GM18867 (cell line): Measurements from ENCODE around the gene CBFB.
A peak's percentile ranks its signal among the peaks of the same experiment; 100 is the strongest.

Experiments used
- ATAC-seq: cut with Tn5 transposase; IDR thresholded peaks from one replicate; pipeline ENCODE4 v1.9.1; 2021; ENCODE audit warnings: mild to moderate bottlenecking, moderate library complexity; ENCODE audit not compliant: unreplicated experiment

Gene CBFB

GRCh38 chr16:67016681-67017420 is 12.1 kb upstream of the CBFB start:
- ATAC-seq, result no peak

GRCh38 chr16:67017421-67017750 is 11.6 kb upstream of the CBFB start:
- ATAC-seq, result no peak

GRCh38 chr16:67017810-67018488 is 11.0 kb upstream of the CBFB start:
- peak; percentile 83 for ATAC-seq

DNA sequence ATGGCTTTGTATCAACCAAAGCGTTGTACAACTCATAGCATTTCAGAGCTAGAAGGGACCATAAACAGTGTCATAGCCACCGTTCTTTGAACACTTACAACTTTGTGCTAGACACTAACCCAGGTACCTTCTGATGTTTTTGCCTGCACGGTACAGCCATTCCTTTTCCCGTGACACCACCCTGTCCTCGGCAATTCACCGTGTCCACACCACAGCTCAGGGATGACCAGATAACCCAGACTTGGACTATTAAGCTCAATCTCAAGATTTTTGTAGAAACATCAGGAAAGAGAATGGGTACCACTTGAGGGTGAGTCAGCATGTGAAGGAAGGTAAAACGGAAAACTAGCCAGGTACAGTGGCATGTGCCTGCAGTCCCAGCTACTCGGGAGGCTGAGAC is 9.8 kb upstream of the CBFB start:
- no peak for ATAC-seq

GRCh38 chr16:67021321-67021720 is 7.6 kb upstream of the CBFB start:
- no peak for ATAC-seq

DNA sequence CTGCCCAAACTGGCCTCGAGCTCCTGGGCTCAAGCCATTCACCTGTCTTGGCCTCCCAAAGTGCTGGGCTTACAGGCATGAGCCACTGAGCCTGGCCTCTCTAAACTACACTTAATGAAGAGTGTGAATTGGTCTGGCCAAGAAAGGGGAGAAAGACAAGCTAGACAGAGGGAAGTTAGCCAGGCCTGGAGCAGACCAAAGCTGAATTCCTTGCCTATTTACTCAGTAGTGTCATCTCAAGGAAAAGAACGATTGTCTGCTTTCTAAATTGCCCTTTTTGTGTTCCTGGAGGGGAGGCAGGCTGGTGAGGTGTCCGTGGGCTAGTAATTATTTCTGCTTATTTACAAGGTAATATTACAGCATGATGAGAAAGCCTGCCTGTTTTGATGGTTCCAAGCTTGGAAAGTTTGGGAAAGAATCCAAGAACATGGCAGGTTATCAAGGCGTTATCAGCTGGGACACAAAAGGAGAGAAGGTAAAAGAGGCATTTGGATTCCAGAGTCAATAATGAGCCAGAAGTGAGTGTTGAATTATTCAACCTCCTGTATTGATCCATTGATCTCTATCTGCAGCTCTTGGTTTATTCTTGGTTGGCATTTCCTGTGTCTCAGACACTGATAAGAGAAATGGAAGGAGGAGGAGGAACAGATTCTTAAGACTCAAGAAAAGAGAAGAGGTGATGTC is 6.3 kb upstream of the CBFB start:
- no peak for ATAC-seq

- ATAC-seq, result no peak
These were observed 5.3 kb upstream of the CBFB start for GRCh38 chr16:67023689-67024088.

- no peak for ATAC-seq
These were observed 4.4 kb upstream of the CBFB start for GRCh38 chr16:67024384-67025209.

DNA sequence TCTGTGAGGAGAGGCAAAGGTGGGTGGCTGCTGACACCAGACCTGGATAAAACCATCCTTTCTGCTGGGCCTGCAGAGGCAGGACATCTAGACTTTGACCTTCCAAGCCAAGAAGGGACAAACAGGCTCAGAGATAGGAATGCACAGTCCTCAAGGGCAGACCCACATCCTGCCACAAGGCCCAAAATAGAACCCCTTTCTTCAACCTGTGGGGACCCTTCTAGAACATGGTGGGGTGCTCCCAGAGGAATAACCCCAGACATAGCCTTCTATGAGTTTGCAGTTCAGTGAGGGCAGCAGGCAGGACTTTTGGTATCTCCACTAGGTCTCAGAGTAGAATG is 3.8 kb upstream of the CBFB start:
- ATAC-seq, result no peak

DNA sequence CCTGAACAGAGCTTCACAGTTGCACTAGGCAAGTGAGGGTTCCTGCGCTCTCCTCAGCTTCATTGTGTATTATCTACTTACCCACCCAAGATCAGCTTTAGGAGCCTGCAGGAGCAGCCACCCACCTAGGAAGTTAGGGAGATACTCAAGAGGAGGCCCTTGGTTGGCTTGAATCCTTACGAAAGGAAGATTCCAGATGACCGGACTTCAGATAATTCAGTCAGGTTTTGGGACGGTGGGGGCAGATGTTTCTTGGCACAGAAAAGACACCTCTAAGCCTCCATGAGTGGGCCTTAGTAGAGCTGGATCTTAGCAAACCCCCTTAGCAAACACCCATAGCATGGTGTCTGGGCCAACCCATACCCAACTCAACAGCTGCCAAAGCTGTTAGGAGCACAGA is 2.4 kb upstream of the CBFB start:
- no peak for ATAC-seq

DNA sequence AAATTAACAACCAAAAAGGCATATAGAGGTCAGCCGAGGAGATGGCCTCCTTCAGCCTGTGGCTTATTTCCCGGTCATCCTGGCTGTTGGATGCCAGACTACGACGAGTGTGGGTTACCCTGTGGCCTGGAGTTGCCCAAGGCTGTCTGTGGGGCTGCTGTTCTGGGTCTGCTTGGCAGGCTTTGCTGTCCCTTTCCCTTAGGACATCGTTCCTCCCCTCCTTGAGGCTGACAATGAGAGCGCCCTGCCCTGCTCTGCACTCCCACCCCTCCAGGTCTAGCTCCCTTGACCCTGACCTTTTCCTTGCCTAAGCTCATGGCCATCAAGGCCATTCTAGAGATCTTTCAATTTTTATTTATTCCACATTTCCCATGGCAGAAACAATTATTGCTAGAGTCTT is 1.9 kb upstream of the CBFB start:
- ATAC-seq, result no peak

DNA sequence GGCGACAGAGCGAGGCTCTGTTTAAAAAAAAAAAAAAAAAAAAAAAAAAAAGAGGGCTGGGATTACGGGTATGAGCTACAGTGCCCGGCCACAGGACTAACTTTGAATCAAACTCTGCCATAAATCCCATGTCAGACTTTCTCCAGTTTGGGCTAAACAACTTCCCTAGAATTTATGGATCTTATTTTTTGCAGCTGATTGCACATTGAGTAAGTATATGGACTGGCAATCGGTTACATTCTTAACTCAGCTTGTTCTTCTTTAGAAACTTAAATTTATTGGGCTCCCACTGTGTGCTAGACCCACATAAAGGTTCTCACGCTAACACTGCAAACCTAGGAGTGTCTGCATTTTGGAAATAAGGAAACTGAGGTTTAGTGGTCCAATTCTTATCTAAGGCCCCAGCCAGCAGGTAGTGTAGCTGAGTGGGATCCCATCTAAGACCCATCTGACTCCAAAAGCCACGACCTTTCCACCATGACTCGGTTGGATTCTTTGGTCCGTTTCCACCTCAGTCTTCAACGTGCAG is 718 bp upstream of the CBFB start:
- ATAC-seq, result no peak

- peak; percentile 46 for ATAC-seq
These were observed 526 bp downstream of the CBFB start for GRCh38 chr16:67029254-67030096.

DNA sequence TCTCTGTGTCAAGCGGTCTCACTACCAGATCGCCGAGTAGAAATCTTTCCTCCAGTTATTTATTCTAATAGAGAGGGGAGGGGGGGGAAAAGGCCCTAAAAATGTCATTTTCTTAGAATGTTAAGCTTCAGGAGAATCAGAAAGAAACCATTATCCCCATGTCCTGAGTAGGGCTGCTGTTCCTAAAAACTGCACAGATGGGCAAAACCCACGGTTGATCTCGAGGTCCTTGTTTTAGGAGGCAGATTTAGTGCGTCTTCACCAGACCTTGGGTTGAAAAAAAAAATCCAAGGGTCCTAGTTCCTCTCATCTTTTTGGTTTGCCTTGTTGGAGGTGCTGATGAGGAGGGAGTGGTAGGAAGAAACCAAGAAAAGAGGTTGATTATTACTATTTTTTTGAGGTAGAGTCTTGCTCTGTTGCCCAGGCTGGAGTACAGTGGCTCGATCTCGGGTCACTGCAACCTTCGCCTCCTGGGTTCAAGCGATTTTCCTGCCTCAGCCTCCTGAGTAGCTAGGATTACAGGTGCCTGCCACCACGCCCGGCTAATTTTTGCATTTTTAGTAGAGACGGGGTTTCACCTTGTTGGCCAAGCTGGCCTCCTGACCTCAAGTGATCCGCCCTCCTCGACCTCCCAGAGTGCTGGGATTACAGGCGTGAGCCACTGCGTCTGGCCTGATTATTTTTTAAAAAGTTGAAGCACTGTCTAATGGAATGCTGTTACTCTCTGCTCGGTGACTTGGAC is 1.4 kb downstream of the CBFB start:
- no peak for ATAC-seq

DNA sequence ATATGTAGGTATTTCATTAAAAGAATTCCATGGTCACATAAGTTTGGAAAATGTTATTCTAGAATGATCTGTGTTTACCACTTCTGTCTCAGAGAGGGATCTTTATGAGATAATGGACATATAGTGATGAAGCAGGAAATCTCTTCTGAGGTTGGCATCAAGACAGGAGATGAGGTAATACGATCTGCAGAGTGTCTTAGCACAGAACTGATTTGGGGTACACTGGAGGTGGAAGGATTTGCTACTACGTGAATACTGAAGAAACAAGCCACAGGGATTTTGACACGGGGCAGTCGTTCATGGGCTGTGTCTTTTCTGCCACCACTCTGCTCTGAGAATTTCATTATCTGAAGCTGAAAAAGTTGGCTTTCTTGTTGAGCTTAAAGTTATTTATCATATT is 5.5 kb downstream of the CBFB start:
- ATAC-seq, result no peak

DNA sequence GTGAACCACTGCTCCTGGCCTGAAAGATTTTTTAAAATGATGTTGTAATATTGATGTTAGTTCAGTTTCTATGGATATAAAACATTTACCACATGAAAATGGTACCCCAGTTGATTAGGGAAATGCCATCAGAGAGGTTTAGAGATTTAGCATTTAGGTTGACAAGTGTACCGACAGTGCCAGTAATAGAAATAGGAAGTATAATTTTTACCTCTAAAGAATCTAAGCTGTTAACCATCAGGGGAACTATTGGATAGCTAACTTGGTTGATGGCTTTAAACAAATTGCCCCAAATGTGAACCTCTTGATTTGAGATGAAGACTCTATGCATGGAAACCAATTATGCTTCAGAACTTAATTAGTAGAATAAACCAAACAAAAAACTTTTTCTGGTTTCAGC is 6.4 kb downstream of the CBFB start:
- no peak for ATAC-seq

DNA sequence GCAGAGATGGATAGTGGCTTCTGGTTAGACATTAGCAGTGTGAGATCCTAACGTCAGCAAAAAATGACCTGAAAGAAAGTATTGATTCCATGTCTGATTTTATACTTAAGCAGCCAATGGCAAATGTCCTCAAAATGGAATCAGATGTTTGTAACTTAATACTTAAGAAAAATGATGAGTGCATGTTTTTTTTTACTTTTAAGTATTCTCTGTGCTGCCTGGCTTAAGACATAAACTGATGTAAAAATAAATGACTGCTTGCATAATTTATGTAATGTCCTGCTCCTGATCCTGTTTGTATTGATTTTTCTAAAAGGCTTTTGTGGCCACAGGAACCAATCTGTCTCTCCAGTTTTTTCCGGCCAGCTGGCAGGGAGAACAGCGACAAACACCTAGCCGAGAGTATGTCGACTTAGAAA is 7.4 kb downstream of the CBFB start:
- ATAC-seq, result no peak

DNA sequence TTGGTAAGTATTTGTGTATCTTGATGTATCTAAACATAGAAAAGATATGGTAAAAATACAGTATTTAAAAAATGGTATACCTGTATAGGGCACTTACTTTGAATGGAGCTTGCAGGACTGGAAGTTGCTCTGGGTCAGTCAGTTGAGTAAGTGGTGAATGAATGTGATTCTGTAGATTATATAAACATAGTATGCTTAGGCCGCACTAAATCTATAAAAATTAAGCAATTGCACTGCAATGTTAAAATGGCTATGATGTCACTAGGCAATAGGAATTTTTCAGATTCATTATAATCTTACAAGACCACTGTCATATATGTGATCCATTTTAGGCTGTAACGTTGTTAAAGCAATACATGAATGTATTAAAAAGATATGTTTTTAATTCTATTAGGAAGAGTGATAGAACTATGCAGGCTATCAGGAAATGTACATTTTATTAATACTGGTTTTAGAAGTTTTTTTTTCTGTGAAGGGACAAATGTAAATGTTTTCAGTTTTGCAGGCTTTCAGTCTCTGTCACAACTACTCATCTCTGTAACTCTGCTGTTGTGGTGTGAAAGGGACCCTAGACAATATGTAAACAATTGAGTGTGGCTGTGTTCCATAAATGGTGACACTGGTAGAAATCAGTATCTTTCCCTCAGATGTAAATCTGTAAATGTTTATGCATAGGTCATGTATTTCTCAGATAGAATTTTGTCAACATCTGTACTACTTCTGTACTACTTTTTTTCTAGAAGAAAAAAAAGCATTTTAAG is 10.5 kb downstream of the CBFB start:
- peak; percentile 39 for ATAC-seq

DNA sequence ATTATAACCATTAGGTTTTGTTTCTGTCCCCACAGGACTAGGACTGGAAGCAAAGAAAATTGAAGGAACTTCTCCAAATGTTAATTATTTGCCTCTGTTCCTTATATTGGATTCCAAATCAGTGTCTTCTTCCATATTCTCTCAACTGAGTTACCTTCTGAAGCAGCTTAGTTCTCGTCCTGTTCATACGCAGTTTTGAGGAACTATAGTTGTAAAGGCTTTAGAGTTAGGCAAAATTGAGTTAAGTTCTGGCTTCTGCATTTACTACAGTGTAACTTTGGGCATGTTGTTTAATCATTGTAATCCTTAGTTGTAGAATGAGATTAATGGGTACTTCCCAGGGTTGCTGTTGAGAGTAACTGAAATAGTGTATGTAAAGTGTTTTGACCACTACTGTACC is 11.2 kb downstream of the CBFB start:
- ATAC-seq, result no peak
